GM19043 (cell line): ENCODE results near the gene CD276.
"Not testable (repeated sequence)": the region's sequence is repeated elsewhere in the genome, so short reads cannot be mapped to it uniquely, and the experiment has no call there.

Experiments used
- ATAC-seq: cut with Tn5 transposase; IDR thresholded peaks from one replicate; pipeline ENCODE4 v1.9.1; 2021; ENCODE audit warnings: low read depth; ENCODE audit not compliant: unreplicated experiment

Gene CD276

GRCh38 chr15:73683777-73684580 lies at the start of gene CD276:
CD276 (plus strand) TSS chr15:73684383; CDS start chr15:73699640, 15,257 bp downstream.
- no peak for ATAC-seq

GRCh38 chr15:73637527-73637926 lies 46.7 kb upstream of the CD276 start:
- no peak for ATAC-seq

DNA sequence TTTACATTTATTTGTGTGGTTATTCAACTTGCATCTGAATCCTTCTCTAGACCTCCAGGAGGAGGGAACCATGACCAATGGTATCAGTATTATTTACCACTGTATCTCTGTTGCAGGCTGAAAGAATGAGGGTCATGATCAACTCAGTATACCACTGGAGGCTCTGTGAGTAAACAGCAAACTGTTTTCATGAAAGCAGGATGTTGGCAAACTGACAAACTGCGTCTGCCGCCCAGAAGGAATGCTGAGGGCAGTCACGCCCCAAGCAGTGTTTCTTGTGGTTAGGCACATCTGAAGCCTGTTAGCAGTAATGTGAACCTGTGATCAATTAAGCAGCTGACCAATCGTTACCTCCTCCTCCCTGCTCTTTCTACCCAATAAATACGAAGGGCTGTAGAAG lies 44.7 kb upstream of the CD276 start:
- not testable (repeated sequence) for ATAC-seq

- no peak for ATAC-seq
Measured at GRCh38 chr15:73647259-73648013, 36.7 kb upstream of the CD276 start.

GRCh38 chr15:73648014-73648295 lies 36.2 kb upstream of the CD276 start:
- no peak for ATAC-seq

DNA sequence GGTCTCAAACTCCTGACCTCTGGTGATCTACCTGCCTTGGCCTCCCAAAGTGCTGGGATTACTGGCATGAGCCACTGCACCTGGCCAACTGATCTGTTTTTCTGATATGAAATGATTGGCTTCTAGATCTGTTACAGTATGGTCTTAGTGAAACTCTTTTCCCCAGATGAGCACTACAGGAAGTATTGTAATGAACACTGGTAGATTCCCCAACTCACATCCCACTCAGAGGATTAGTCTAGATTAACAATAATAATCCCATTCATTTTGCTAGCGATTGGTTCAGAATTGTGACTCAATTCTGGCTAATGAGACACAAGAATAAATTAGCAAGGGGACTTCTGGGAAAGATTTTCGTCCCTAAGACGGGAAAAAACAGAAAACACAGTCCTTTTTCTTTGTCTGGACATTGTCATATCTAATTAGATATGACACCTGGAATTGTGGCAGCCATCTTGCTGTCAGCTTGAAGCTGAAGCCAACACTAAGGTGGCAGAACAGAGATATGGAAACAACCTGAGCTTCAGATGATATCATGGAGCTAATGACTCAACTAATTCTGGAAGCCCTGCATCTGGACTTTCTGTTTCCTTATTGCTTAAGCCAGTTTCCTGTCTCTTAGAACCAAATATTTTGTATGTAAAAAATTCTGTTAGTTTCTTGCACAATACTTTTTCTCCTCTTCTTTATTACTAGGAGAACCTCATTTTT lies 33.6 kb upstream of the CD276 start:
- ATAC-seq, result no peak

GRCh38 chr15:73654659-73655058 lies 29.5 kb upstream of the CD276 start:
- no peak for ATAC-seq

GRCh38 chr15:73655724-73656123 lies 28.5 kb upstream of the CD276 start:
- ATAC-seq, result no peak

DNA sequence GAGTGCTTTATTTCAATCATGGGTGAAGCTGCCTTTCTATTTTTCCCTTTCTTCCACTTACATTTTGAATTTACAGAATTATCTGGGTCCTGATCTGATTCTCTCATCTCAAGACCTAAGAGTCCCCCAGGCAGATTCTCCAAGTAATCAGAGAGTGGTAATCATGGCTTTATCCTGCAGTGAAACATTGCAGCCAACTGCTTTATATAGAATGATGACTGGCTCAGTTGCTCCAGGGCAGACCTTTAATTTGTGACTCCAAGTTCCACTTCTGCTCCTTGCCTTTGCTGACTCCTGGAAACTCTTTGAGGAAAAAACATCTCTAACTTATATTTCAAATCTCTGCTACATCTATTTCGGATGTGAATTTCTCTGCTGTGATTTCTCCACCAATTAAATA lies 25.5 kb upstream of the CD276 start:
- no peak for ATAC-seq

GRCh38 chr15:73660455-73660854 lies 23.7 kb upstream of the CD276 start:
- ATAC-seq, result no peak

GRCh38 chr15:73674587-73674986 lies 9.6 kb upstream of the CD276 start:
- ATAC-seq, result no peak

GRCh38 chr15:73677146-73677607 lies 7.0 kb upstream of the CD276 start:
- ATAC-seq, result no peak

DNA sequence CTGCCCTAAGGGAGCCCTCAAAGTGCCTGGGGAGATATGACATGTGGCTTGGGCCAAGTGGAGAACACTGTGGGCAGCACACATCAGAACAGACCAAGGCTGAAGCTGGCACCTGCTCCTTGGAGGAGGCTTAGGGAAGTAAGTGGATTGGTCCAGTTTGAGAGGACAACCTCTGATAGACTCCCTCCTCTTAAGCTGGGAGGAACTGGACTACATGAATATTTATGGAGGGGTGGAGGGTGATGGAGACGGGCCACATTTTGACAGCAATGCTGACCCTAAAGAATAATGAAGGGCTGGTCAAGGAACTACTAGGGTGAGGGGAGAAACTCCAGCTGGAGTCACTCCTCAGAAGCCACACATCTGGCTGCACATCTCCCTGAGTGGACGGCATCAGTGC lies 6.5 kb upstream of the CD276 start:
- ATAC-seq, result no peak

- ATAC-seq, result no peak
Measured at GRCh38 chr15:73678498-73678897, 5.7 kb upstream of the CD276 start.

- ATAC-seq, result no peak
Measured at GRCh38 chr15:73679180-73679579, 5.0 kb upstream of the CD276 start.

DNA sequence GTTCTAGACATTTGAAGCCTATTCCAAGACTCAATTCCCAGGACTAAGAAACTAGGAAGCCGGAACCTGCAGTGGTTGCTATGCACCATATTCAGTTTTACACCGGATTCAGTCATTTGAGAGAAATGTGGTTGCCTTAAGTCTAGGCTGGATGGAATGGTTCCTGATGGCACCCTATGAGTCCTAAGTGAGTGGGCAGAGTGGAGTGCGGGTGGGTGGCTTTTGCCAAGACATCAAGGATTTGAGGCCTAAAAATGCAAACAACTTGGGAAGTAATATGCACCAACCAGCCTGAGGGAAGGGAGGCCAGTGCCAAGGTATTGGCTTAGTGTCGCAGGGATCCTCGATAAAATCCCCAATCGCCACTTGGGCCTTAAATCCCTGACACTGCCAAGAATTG lies 4.2 kb upstream of the CD276 start:
- no peak for ATAC-seq

DNA sequence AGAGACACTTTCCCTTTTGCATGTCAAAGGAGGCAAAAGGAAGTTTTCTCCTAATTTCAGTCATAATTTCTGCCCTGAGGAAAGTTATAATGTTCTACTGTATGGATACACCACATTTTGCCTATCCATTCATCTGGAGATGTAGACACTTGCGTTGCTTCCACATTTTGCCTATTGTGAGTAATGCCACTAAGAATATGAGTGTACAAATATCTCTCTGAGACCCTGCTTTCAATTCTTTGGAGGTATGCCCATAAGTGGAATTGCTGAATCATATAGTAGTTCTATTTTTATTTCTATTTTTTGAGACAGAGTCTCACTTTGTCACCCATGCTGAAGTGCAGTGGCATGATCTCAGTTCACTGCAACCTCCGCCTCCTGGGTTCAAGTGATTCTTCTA lies 3.6 kb upstream of the CD276 start:
- ATAC-seq, result no peak

DNA sequence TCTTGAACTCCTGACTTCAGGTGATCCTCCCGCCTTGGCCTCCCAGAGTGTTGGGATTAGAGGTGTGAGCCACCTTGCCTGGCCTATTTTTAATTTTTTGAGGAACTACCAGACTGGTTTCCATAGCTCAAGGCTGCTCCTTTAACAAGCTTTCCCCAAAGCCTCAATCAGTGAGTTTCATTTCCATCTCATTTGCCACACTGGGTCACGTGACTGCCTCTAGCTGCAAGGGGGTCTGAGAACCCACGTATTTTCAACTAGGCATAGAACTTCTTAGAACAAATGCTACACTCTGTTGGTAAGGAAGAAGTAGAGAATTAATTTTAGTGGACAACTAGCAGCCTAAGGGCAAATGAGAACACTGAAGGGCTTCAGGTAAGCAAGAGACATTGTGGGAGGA lies 3.1 kb upstream of the CD276 start:
- no peak for ATAC-seq

DNA sequence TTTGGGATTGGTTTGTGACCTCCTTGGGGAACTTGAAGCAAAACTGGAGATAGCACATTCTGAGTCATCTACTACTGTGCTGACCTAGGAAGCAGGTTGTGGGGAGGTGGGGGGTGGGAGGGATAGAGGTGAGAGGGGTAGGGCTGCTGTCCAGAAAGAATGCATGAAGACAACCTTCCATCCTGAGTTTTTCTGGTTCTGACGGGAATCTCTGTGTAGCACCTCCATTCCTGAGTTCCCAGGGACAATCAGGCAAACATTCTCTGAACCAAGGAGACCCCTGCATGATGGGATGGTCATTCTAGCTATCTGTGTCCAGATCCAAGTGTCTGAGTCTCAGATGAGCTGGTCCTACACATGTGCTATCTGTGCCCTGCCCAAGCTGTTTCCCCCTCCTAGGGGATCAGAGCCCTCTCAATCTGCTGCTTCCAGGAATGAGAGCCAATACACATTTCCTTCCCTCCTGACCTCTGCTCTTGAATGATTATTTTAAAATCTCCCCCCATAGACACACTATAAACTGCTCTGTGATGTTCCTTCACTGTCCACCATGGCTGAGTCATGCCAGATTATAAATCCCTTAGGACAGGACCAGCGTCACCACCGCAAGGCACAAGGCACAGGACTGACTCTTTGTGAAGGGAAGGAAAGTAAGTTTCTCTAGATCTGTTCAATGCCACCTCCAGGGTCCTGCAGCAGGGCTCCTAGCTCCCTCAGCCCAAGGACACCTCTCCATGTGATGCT lies 2.2 kb upstream of the CD276 start:
- ATAC-seq, result no peak

DNA sequence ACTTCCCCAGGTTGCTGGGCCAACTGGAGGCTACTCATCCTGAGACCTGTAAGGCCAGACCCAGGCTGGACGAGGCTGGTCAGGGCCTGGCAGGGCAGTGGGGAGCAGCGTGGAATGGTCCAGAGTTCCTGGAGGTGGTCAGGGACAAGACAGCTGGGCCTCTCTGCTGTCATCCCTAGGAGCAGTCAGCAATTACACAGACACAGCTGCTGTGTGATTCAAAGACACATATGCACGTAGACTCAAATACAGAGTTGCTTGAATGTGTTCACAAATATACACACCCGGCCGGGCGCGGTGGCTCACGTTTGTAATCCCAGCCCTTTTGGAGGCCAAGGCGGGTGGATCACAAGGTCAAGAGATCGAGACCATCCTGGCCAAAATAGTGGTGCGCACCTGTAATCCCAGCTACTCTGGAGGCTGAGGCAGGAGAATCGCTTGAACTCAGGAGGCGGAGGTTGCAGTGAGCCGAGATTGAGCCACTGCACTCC lies 1.5 kb upstream of the CD276 start:
- no peak for ATAC-seq
